C4-2B (cell line): ENCODE measurements around the gene PLCH2.

ENCODE experiments used
- H3K27ac ChIP-seq: fragments of 450-650 bp; 2 replicates; pipeline ENCODE4 v1.5.1; 2017
- ZFX ChIP-seq: fragments of 450-650 bp; IDR thresholded peaks from 2 replicates; pipeline ENCODE4 v1.6.1; 2017
- TF ChIP-seq, protein P1 (sequence below): fragments of 450-650 bp; conservative IDR thresholded peaks from 2 replicates; pipeline ENCODE4 v1.5.1; 2017; ENCODE audit warnings: mild to moderate bottlenecking

The PLCH2 gene

DNA sequence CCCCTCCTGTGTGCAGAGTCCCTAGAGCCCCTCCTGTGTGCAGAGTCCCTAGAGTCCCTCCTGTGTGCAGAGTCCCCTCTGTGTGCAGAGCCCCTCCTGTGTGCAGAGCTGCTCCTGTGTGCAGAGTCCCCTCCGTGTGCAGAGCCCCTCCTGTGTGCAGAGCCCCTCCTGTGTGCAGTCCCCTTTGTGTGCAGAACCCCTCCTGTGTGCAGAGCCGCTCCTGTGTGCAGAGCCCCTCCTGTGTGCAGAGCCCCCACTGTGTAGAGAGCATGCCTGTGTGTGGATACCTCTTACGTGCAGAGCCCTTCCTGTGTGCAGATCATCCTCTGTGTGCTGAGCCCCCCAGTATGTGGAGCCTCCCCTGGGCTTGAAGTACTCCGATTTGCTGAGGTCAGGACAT, 62.3 kb downstream of the PLCH2 start:
- TF ChIP-seq, protein P1, sequence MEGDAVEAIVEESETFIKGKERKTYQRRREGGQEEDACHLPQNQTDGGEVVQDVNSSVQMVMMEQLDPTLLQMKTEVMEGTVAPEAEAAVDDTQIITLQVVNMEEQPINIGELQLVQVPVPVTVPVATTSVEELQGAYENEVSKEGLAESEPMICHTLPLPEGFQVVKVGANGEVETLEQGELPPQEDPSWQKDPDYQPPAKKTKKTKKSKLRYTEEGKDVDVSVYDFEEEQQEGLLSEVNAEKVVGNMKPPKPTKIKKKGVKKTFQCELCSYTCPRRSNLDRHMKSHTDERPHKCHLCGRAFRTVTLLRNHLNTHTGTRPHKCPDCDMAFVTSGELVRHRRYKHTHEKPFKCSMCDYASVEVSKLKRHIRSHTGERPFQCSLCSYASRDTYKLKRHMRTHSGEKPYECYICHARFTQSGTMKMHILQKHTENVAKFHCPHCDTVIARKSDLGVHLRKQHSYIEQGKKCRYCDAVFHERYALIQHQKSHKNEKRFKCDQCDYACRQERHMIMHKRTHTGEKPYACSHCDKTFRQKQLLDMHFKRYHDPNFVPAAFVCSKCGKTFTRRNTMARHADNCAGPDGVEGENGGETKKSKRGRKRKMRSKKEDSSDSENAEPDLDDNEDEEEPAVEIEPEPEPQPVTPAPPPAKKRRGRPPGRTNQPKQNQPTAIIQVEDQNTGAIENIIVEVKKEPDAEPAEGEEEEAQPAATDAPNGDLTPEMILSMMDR = no peak
- TF ChIP-seq ZFX = no peak
- H3K27ac ChIP-seq = no peak overlapping the region

DNA sequence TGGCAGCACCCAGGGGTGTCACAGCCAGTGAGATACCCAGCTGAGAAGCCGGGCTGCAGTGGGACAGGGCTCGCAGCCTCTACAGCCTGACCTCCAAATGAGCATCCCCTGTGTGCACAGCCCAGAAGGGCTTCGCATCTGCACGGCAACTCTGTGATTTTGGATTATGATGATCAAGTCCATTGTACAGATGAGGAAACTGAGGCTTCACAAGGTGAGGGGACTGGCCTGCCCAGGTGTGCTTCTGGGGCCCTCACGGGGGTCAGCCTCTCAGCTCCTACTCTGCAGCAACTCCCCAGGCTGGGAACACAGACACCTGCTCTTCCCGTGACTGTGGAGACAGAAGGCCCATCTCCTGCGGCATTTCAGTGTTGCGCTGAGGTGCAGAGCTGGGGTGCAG, 62.8 kb downstream of the PLCH2 start:
- TF ChIP-seq, protein P1 = no peak
- TF ChIP-seq ZFX = no peak
- no peak overlapping the region for H3K27ac ChIP-seq

DNA sequence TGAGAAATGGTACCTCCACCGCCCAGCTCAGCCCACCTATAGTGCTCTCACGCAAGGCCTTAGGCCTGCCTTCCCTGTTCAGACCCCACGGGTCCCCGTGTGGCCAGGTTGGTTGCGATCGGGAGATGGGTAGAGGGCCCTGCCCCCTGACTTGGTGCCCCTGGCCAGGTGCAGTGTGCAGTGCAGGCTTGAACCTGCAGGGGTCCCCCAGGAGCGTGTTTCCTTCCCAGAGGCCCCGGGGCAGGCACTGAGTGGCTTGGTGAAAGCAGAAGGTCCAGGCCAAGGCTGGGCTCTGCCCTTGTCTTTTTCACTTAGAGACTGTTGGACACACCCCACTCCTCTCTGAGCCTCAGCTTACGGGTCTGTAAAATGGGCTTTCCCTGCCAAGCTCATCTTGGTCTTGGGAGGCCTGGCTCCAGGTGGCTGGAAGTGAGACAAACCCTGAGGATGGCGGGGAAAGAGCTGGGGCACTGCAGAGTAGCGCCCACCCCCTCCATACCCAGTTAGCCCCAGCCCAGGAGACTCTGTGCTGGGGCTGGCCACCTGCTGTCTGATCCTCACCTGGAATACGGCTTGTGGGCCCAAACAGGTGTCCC, 63.3 kb downstream of the PLCH2 start:
- TF ChIP-seq ZFX = no peak
- TF ChIP-seq, protein P1 = no peak
- no peak overlapping the region for H3K27ac ChIP-seq

DNA sequence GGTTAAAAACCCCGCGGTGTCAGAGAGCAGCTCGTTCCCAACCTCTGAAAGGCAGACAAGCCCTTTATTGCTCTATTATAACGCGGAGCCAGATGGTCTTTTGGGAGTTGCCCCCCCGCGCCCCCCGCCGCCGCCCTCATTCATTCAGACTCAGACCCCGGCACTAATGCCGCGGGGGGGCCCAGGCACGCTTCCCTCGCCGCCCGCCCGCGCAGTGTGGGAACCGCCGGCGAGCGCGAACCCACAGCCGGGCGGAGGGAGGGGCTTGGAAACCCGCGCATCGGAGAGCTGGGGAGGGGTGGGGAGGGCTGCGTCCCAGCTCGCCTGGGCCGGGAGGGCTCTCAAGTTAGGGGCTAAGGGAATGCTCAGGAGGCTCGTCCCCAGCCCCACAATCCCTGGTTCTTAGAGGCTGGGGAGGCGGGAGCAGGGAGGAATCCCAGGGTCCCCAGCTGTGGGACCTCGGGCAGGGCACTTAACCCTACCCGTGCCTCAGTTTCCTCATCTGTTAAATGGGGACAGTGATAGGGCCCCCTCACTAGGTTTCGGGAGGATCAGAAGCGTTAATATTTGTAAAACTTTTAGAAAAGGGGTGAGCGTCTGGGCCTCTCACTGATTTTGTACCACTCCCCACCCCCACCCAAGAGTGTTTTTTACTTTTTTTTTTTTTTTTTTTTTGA, 64.9 kb downstream of the PLCH2 start:
- peak overlapping the region; percentile 63 for H3K27ac ChIP-seq
- TF ChIP-seq ZFX = no peak
- TF ChIP-seq, protein P1 = no peak

DNA sequence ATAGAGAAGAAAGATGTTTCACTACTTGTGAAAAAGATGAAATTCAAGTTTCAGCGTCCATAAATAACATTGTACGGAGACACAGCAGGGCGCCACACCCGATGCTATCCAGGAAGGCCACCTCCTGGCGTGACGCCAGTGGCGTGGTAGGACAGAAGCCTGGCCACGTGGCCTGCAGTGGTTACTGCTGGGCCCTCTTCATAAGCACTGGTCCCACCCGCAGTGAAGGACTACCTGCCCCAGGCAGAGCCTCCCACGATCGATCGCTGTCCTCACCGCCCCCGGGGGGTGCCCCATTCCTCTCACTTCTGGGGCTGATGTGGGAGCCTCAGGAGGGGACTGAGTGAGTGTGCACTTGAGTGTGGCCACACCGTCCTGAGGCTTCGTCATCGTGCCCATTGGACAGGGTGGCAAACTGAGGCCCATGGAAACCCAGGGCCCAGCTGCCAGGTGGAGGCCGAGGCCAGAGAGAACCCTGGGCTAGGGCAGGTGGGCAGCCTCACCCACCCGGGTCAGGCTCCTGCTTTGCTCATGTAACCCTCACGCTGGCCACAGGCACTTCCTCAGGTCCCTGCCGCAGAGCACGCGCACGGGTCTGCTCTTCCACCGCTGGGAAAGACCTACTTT, 65.6 kb downstream of the PLCH2 start:
- peak overlapping the region; percentile 63 for H3K27ac ChIP-seq
- TF ChIP-seq, protein P1 = no peak
- TF ChIP-seq ZFX = no peak

DNA sequence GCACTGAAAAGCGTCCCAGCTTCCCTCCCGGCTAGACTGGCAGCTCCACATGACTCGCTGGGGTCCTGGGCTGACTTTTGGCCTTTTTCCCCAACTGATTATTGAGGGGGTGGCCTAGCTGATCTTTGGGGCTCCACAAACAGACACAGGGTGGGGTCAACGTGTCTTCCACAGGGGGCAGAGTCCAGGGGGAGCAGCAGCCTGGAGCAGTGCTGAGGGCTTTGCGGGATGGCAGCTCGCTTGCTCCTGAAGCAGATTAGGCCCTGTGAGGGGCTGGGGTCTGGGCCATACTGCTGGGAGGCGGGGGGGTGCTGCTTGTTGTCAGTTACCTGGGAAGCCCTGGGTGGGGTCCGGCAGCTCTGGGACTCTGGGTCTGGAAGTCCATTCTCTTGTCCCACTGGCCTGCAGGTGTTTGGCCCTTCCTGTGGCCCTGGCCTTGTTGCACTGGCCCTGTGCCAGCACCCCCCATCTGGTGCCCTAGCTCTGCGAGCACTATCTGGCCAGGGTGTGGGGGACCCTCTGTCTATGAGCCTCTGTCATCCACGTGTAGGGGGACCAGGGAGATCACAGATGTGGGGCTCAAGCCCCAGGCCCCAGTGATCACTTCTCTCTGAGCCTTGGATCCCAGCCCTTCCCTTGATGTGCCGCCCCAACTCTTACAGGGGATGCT, 66.3 kb downstream of the PLCH2 start:
- TF ChIP-seq, protein P1 = no peak
- TF ChIP-seq ZFX = no peak
- peak overlapping the region; percentile 63 for H3K27ac ChIP-seq
